ENCODE data around the gene GUCA1A.
"Not testable (repeated sequence)": the region's sequence is repeated elsewhere in the genome, so short reads cannot be mapped to it uniquely, and the experiment has no call there.

The GUCA1A gene

GRCh38 chr6:42210551-42210950, 37.4 kb downstream of the GUCA1A start:
- no peak for DNase-seq (ENCODE audit: low spot score)

DNA sequence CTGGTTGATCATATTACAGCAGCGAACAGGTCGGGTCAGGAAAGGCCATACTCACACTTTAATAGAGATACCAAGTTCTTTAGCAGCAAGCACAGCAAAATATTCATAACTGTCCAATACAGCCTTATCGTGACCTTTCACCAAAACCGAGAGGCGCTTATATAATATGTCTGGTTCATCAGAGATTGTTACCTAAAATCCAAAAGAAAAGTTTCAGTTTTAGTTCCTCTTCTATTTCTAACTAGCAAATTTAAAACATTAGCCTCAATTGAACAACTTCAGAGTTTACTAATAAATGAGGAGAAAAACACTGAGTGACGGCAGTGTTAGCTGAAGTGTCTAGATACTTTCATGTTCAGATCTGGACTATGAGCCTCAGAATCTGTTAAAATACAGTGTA, 38.6 kb downstream of the GUCA1A start:
- DNase-seq (ENCODE audit: low spot score): no peak

GRCh38 chr6:42212442-42212841, 39.3 kb downstream of the GUCA1A start:
- no peak for DNase-seq (ENCODE audit: low spot score)

- DNase-seq (ENCODE audit: low spot score): not testable (repeated sequence)
Measured at GRCh38 chr6:42216495-42216894, 43.3 kb downstream of the GUCA1A start.

- DNase-seq (ENCODE audit: low spot score): no peak
Measured at GRCh38 chr6:42217157-42217518, 44.0 kb downstream of the GUCA1A start.

GRCh38 chr6:42217519-42218367, 44.6 kb downstream of the GUCA1A start, which contains the start of gene MRPS10:
Gene MRPS10, minus strand, starts transcription at chr6:42217861. Its CDS starts 12 bp downstream, at chr6:42217849.
- DNase-seq (ENCODE audit: low spot score): peak; percentile 93

DNA sequence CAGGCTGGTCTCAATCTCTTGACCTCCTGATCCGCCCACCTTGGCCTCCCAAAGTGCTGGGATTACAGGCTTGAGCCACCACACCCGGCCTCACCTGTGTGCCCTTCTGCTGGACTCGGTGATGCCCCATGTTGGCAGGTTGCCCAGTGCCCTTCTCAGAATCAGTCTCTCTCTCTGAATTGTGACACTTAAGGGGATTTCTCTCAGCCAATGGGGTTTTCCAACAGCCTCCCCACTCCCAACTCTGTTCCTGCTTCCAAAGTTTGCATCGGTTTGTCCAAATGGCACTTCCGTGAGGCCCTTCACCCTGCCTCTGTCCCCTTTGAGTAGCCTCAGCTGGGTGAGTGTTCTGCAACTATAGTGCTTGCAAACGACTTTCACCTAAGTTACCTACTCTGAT, 47.6 kb downstream of the GUCA1A start:
- DNase-seq (ENCODE audit: low spot score): no peak

GRCh38 chr6:42221546-42221945, 48.4 kb downstream of the GUCA1A start:
- DNase-seq (ENCODE audit: low spot score): no peak

GRCh38 chr6:42222448-42222847, 49.3 kb downstream of the GUCA1A start:
- DNase-seq (ENCODE audit: low spot score): no peak

- peak; percentile 45 for DNase-seq (ENCODE audit: low spot score)
Measured at GRCh38 chr6:42224222-42225028, 51.3 kb downstream of the GUCA1A start.

DNA sequence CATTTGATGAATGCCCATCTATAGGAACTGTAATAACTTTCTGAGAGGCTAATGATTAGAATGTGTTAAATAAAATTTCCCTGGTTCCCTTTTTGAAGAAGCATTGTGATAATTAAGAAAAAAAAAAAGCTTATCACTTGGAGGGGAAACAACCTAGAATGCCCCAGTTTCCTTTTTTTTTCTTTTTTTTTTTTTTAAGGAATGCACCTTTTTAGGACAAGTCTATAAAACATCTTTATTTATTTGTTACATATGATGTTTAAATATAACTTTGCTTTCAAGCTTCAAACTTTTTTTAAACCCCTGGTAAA, 51.8 kb downstream of the GUCA1A start:
- no peak for DNase-seq (ENCODE audit: low spot score)

DNA sequence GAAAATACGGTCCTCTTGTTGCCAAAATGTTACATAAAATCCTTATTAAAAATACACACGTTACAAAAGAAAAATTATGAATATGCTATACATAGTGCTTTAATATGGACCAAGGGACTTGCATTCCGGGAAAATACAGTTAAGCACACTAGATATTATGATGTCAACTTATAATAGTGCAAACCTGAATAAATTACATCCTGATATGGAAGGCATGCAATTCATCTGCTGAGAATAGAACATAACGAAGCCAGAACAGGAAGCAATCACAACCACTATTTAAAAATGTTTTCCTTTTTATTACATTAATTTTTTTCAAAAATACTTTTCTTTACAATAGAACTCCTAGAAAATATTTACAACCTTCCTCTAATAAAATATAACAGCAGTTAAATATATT, 52.3 kb downstream of the GUCA1A start:
- DNase-seq (ENCODE audit: low spot score): no peak

DNA sequence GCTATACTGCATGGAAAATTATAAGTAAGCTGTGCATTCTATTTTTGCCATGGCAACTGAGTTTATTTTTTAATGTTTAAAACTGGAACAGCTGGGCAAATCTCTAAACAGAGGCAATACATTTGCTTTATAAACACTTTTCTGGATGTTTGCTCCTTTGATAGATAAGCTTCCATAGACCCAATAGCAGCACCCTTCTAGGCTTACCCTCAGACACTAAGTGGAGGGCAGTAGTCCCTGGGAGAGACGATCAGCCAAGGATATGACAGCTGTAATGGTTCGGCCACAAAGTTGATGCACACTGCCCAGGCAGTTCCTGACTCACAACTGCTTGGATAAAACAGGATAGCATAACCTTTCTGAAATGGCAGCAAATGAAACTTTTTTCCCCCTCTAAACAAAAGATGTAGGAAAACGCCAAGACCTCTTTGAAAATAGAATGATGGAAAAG, 53.0 kb downstream of the GUCA1A start:
- DNase-seq (ENCODE audit: low spot score): no peak

DNA sequence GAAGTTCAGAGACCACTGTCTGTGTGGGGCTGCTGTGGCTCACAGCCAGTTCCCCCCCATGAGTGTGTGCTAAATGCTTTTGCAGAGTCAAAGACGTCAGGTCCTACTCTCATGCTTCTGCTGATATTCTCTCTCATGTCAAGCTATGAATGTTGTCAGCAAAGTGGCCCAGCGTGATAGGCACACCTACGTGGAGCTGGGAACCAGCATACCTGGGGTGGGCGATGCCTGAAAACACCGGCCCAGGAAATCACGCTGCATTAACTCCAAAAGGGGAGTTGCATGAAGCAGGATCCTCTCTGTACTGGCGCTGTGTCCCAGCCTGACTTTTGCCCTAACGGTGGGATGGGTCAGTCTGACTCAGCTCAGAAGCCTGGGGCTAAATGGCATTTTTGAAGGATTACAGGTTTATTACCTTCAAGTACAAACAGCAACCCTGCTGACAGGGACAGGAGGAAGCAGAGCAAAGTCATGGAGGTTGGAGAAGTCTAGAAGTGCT, 53.5 kb downstream of the GUCA1A start:
- no peak for DNase-seq (ENCODE audit: low spot score)

DNA sequence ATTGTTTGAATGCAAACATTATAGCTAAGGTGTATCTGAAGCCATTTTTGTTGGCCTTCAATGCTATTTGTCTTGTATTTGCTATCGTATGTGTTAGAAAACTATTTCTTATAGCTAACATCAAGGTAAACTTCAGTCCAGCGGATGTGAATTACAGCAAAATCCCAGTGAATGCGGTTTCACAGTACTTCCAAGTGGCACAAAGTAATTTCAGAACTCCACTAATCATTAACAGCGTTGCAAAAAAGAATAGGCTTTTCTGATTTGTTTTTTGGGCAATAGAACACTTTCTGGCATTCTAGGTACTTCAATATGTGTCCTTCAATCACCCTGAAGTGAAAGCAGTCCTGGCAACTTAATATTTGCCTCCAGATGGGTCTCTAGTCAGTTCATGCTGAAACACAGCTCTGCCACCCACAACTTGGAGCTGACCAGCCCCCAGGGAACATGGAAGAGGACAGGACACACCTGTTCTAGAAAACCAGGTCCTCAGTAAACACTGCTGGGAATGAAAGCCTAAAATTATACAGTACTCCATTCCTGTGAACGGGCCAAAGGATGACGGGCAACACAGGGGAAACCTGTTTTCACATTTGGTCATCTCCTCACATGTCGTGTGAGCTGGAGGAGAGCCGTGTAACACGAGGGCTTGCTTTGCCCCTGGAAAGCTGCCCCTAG, 54.1 kb downstream of the GUCA1A start:
- DNase-seq (ENCODE audit: low spot score): no peak

DNA sequence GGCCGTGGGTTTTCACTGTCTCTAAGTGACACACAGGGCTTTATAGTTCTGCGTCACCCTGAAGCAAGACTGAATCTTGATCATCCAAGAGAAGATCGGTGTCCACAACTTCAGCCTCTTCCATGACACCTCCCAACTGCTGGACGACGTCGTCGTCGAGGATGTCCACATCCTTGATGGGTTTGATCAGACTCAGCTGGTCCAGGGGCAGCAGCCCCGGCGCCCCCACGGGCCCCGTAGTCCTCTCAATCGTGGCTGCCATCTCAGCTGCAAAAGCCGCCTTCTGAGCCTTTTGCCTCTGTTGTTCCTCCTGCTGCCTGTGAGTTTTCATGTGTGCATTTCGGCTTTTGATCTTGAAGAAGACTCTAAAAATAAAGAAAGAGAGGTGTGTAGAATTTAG, 55.1 kb downstream of the GUCA1A start:
- DNase-seq (ENCODE audit: low spot score): no peak

All from CD4-positive, alpha-beta T cell treated with Interleukin-2 at 100 ng/mL for 4 hours (primary cell).